K562 (cell line): ENCODE data around the gene PPM1N. TPM values are rescaled to one million over a fixed set of nuclear protein-coding genes. Genes with fewer than 3 reads are reported as not detected.

Experiments used
- DIDO1 ChIP-seq: fragments of 450-650 bp; IDR thresholded peaks from 2 replicates; pipeline ENCODE4 v1.6.1; 2016; ENCODE audit warnings: low read depth, missing biosample characterization, missing genetic modification characterization
- DNMT1 ChIP-seq: fragments of 450-650 bp; IDR thresholded peaks from 2 replicates; pipeline ENCODE4 v1.6.1; 2016; ENCODE audit warnings: antibody characterized with exemption, mild to moderate bottlenecking
- HNRNPLL ChIP-seq: fragments of 200-400 bp; formaldehyde crosslinking; IDR thresholded peaks from 2 replicates; pipeline ENCODE4 v1.6.1; 2017; ENCODE audit warnings: low read length, low read depth, mild to moderate bottlenecking; ENCODE audit not compliant: poor library complexity, severe bottlenecking
- KLF6 ChIP-seq: fragments of 250-450 bp; sonication (Bioruptor Pico); IDR thresholded peaks from 2 replicates; pipeline ENCODE4 v1.4.0; 2020; ENCODE audit warnings: mild to moderate bottlenecking, moderate library complexity, borderline replicate concordance
- MEIS2 ChIP-seq: fragments of 450-650 bp; IDR thresholded peaks from 2 replicates; pipeline ENCODE4 v1.6.1; 2014; ENCODE audit warnings: mild to moderate bottlenecking; ENCODE audit not compliant: partially characterized antibody
- RBFOX2 ChIP-seq: fragments of 200-400 bp; formaldehyde crosslinking; IDR thresholded peaks from 2 replicates; pipeline ENCODE4 v1.6.1; 2017; ENCODE audit warnings: low read depth, mild to moderate bottlenecking, low read length, moderate library complexity
- ZNF282 ChIP-seq: sonication (generic); formaldehyde crosslinking; IDR thresholded peaks from 2 replicates; pipeline ENCODE4 v1.8.1; 2023; ENCODE audit warnings: missing genetic modification reagents
- ZNF518B ChIP-seq: fragments of 250-450 bp; sonication (Bioruptor Pico); IDR thresholded peaks from 2 replicates; pipeline ENCODE4 v1.5.0; 2021; ENCODE audit warnings: mild to moderate bottlenecking, moderate library complexity
- polyA plus RNA-seq, 8 experiments: library from polyadenylated mRNA; depleted of rRNA in 4 of 8; stranded (reverse) in 5 of 8; unstranded in 3 of 8; fragments of >200 nt; fragmentation: Nextera tagmentation in 2 of 8; fragmentation: Illumina TruSeq in 1 of 8; extraction: Ambion mirVana in 2 of 8; extraction: Trizol in 1 of 8; gene quantifications; 2 replicates each; pipeline versions ENCODE4 v1.2.1 to v1.2.3, GENCODE V29; 2011 to 2014; ENCODE audit warnings: inconsistent platforms in 1 of 8, missing spikeins in 1 of 8
- total RNA-seq, 7 experiments: library from RNA; depleted of rRNA in 6 of 7; stranded (reverse); fragments of >200 nt in 6 of 7; fragmentation: Illumina TruSeq in 2 of 7; extraction: Trizol in 2 of 7; gene quantifications; 2 replicates each; pipeline versions ENCODE4 v1.2.1 to v1.2.3, GENCODE V29; 2011 to 2021; ENCODE audit warnings: low replicate concordance in 1 of 7

Gene PPM1N
- total and polyA plus RNA-seq, 9 of the 15 experiments (the other 6 are each of a cell fraction or from before 2014, with no cell fraction given), result 4.5 to 15.6 (median 8.7) TPM

DNA sequence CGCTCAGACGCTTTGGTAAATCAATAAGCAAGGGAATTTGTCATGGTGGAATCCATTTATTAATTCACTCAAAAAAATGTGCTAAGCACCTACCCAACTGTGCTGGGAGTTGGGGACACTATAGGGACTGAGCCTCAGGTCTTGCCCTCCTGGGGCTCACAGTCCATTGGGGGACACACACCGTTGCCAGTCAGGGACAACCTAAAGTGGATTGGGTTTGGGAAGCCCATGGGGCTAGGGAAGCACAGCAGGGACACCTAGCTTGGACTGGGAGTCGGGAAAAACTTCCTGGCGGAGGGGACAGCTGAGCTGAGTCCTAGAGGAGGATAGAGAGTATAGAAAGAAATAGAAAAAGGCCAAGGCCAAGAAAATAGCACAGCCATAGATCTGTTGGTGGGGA is 21.9 kb upstream of the PPM1N start (continued):
- no peak for TF ChIP-seq RBFOX2
- TF ChIP-seq HNRNPLL, result no peak
- TF ChIP-seq KLF6 (CRISPR knock-in tag), result no peak
- no peak for TF ChIP-seq DNMT1
- no peak for TF ChIP-seq ZNF282 (CRISPR knock-in tag)
- TF ChIP-seq MEIS2, result no peak
- TF ChIP-seq ZNF518B (CRISPR knock-in tag), result no peak
- no peak for TF ChIP-seq DIDO1 (tag)
